ENCODE data around the gene TIGIT.

- TF ChIP-seq ELF4 (CRISPR knock-in tag; IDR thresholded peaks at IDR 0.05; ENCODE audit: borderline replicate concordance) (no peak), ZBTB43 (CRISPR knock-in tag; conservative IDR thresholded peaks at IDR 0.05) (no peak), ZNF335 (CRISPR knock-in tag; IDR thresholded peaks at IDR 0.05) (no peak), CTCF (CRISPR knock-in tag; IDR thresholded peaks at IDR 0.05) (no peak), ESRRA (CRISPR knock-in tag; IDR thresholded peaks at IDR 0.05; ENCODE audit: low read depth) (no peak)
Observed at GRCh38 chr3:114259566-114259965, 34.3 kb upstream of the TIGIT start.

Measured in HepG2 (cell line).